Lower lobe of right lung (tissue), 2 donors: Measurements from ENCODE around the gene WIPF2. TPM values are rescaled to one million over a fixed set of nuclear protein-coding genes. Genes with fewer than 3 reads are reported as not detected.
A peak's percentile ranks its signal among the peaks of the same experiment; 100 is the strongest.
"Not testable (repeated sequence)": the region's sequence is repeated elsewhere in the genome, so short reads cannot be mapped to it uniquely, and the experiment has no call there.

ENCODE experiments used
- ATAC-seq, 2 donors: fragments of 200-7000 bp; cut with Tn5 transposase; one replicate each; pipeline ENCODE4 v1.9.1; 2020 to 2022; ENCODE audit warnings: mild to moderate bottlenecking in 2 of 2, moderate library complexity in 2 of 2
- DNase-seq: peaks from one replicate; pipeline ENCODE4 v3.0.0-alpha.2; 2020
- H3K27ac ChIP-seq: fragments of 200-600 bp; one replicate; pipeline ENCODE4 v1.8.0; 2022
- H3K27me3 ChIP-seq: fragments of 200-600 bp; one replicate; pipeline ENCODE4 v1.8.0; 2022; ENCODE audit warnings: low read depth
- H3K36me3 ChIP-seq: fragments of 200-600 bp; one replicate; pipeline ENCODE4 v1.8.0; 2022; ENCODE audit warnings: mild to moderate bottlenecking
- H3K4me1 ChIP-seq: fragments of 200-600 bp; one replicate; pipeline ENCODE4 v1.8.0; 2022
- H3K4me3 ChIP-seq: fragments of 200-600 bp; one replicate; pipeline ENCODE4 v1.8.0; 2022; ENCODE audit warnings: mild to moderate bottlenecking
- H3K9me3 ChIP-seq: fragments of 200-600 bp; one replicate; pipeline ENCODE4 v1.8.0; 2022
- CTCF ChIP-seq: fragments of 200-600 bp; IDR thresholded peaks from one replicate; pipeline ENCODE4 v1.8.0; 2022; ENCODE audit warnings: antibody characterized with exemption, mild to moderate bottlenecking
- intact Hi-C: fragments of 100-400 bp; cut with DNase I; formaldehyde crosslinking; loops from one replicate; pipeline ENCODE4 v1.11.0; 2022
- total RNA-seq: library from RNA; stranded (reverse); fragmentation: NEBNext Ultra II Directional; extraction: Animal tissue kit (Norgen Biotek cat#: 25700); gene quantifications from one replicate; pipeline ENCODE4 v1.2.1, GENCODE V29; 2021
- donor health status: DM: no; HTN: yes; CAD: no; lungs with severe emphysema.

Gene WIPF2
- total RNA-seq, 1 donor from 2014 or later = 42.4 TPM

GRCh38 chr17:40209404-40210093 lies 9.6 kb upstream of the WIPF2 start:
- H3K4me3 ChIP-seq = no peak overlapping the region
- no peaks in the 10 kb centered on the region for H3K4me1 ChIP-seq
- no peak for TF ChIP-seq CTCF
- H3K9me3 ChIP-seq = no peaks in the 10 kb centered on the region
- ATAC-seq (peak; percentile 9 to 50), DNase-seq (no peak)
- intact Hi-C loops = no loop called here
- H3K36me3 ChIP-seq = no peaks in the 10 kb centered on the region
- no peaks in the 10 kb centered on the region for H3K27me3 ChIP-seq
- H3K27ac ChIP-seq = no peak overlapping the region

GRCh38 chr17:40213914-40214313 lies 5.2 kb upstream of the WIPF2 start:
- H3K4me1 ChIP-seq, H3K36me3 ChIP-seq, ATAC-seq, DNase-seq, intact Hi-C loops, H3K9me3 ChIP-seq, H3K4me3 ChIP-seq, H3K27ac ChIP-seq, H3K27me3 ChIP-seq: not testable (repeated sequence)

GRCh38 chr17:40218006-40218739 lies 931 bp upstream of the WIPF2 start:
- DNase-seq (no peak), ATAC-seq (no peak)
- TF ChIP-seq CTCF = no peak
- Histone ChIP-seq H3K9me3 (no peaks in the 10 kb centered on the region), H3K36me3 (no peaks in the 10 kb centered on the region), H3K4me3 (peak overlapping the region; percentile 75), H3K27ac (peak overlapping the region; percentile 84), H3K4me1 (peaks cover 12% of the 10 kb centered on the region), H3K27me3 (no peaks in the 10 kb centered on the region)
- intact Hi-C loops = no loop called here

GRCh38 chr17:40219594-40220338 lies 662 bp downstream of the WIPF2 start:
- no peaks in the 10 kb centered on the region for H3K36me3 ChIP-seq
- DNase-seq = no peak
- no peaks in the 10 kb centered on the region for H3K27me3 ChIP-seq
- peak; percentile 57 to 75 for ATAC-seq
- peak overlapping the region; percentile 84 for H3K27ac ChIP-seq
- intact Hi-C loops = loop anchor here (10.0 kb wide), 1 partner anchor 65 kb away; the partner anchor contains the start of gene CDC6
- TF ChIP-seq CTCF = no peak
- no peaks in the 10 kb centered on the region for H3K9me3 ChIP-seq
- H3K4me1 ChIP-seq = peaks cover 26% of the 10 kb centered on the region
- peak overlapping the region; percentile 75 for H3K4me3 ChIP-seq

GRCh38 chr17:40224718-40225550 lies 5.8 kb downstream of the WIPF2 start:
- DNase-seq = no peak
- ATAC-seq = peak; percentile 64 to 81

GRCh38 chr17:40229146-40229545 lies 10.0 kb downstream of the WIPF2 start:
- H3K4me3 ChIP-seq = not testable (repeated sequence)

More at GRCh38 chr17:40224718-40225550, 5.8 kb downstream of the WIPF2 start:
- Histone ChIP-seq H3K27me3 (no peaks in the 10 kb centered on the region), H3K4me3 (no peak overlapping the region), H3K9me3 (no peaks in the 10 kb centered on the region), H3K36me3 (peaks cover 31% of the 10 kb centered on the region), H3K4me1 (peaks cover 36% of the 10 kb centered on the region), H3K27ac (peak overlapping the region; percentile 38)
- intact Hi-C loops = loop anchor here (10.0 kb wide), 1 partner anchor 60 kb away; the partner anchor contains the start of gene CDC6
- no peak for TF ChIP-seq CTCF

More at GRCh38 chr17:40229146-40229545, 10.0 kb downstream of the WIPF2 start:
- not testable (repeated sequence) for DNase-seq, ATAC-seq, H3K27ac ChIP-seq, H3K9me3 ChIP-seq, H3K27me3 ChIP-seq
- intact Hi-C loops = loop anchor here (10.0 kb wide), 1 partner anchor 56 kb away; the partner anchor contains the start of gene CDC6
- H3K4me1 ChIP-seq = peaks cover 16% of the 10 kb centered on the region
- H3K36me3 ChIP-seq = peaks cover 54% of the 10 kb centered on the region
